ENCODE data around the gene ANKRD16.
A peak's percentile ranks its signal among the peaks of the same experiment; 100 is the strongest.
"Not testable (repeated sequence)": the region's sequence is repeated elsewhere in the genome, so short reads cannot be mapped to it uniquely, and the experiment has no call there.

The ANKRD16 gene

GRCh38 chr10:5846667-5847066, 43.0 kb downstream of the ANKRD16 start:
- DNase-seq; in situ Hi-C loops (cut with MboI; ENCODE audit: low pct_unique_long_range_greater_than_20kb, low sequenced_read_pairs): not testable (repeated sequence)

- no peak for DNase-seq
- in situ Hi-C loops (cut with MboI; ENCODE audit: low pct_unique_long_range_greater_than_20kb, low sequenced_read_pairs) = no loop called here
Observed at GRCh38 chr10:5844345-5845055, 45.2 kb downstream of the ANKRD16 start.

- in situ Hi-C loops (cut with MboI; ENCODE audit: low pct_unique_long_range_greater_than_20kb, low sequenced_read_pairs) = no loop called here
- DNase-seq = no peak
Observed at GRCh38 chr10:5843686-5844344, 45.9 kb downstream of the ANKRD16 start.

- no peak for DNase-seq
- in situ Hi-C loops (cut with MboI; ENCODE audit: low pct_unique_long_range_greater_than_20kb, low sequenced_read_pairs) = no loop called here
Observed at GRCh38 chr10:5841965-5842364, 47.7 kb downstream of the ANKRD16 start.

GRCh38 chr10:5840314-5841307, 49.1 kb downstream of the ANKRD16 start:
- peak; percentile 61 for DNase-seq
- in situ Hi-C loops (cut with MboI; ENCODE audit: low pct_unique_long_range_greater_than_20kb, low sequenced_read_pairs) = no loop called here

GRCh38 chr10:5836181-5836580, 53.5 kb downstream of the ANKRD16 start:
- DNase-seq; in situ Hi-C loops (cut with MboI; ENCODE audit: low pct_unique_long_range_greater_than_20kb, low sequenced_read_pairs): not testable (repeated sequence)

GRCh38 chr10:5835446-5836095, 54.1 kb downstream of the ANKRD16 start:
- in situ Hi-C loops (cut with MboI; ENCODE audit: low pct_unique_long_range_greater_than_20kb, low sequenced_read_pairs) = no loop called here
- no peak for DNase-seq

- DNase-seq = no peak
- in situ Hi-C loops (cut with MboI; ENCODE audit: low pct_unique_long_range_greater_than_20kb, low sequenced_read_pairs) = no loop called here
Observed at GRCh38 chr10:5833814-5834213, 55.9 kb downstream of the ANKRD16 start.

- no peak for DNase-seq
- in situ Hi-C loops (cut with MboI; ENCODE audit: low pct_unique_long_range_greater_than_20kb, low sequenced_read_pairs) = no loop called here
Observed at GRCh38 chr10:5832946-5833345, 56.7 kb downstream of the ANKRD16 start.

GRCh38 chr10:5831446-5831782, 58.3 kb downstream of the ANKRD16 start:
- in situ Hi-C loops (cut with MboI; ENCODE audit: low pct_unique_long_range_greater_than_20kb, low sequenced_read_pairs) = no loop called here
- no peak for DNase-seq

- in situ Hi-C loops (cut with MboI; ENCODE audit: low pct_unique_long_range_greater_than_20kb, low sequenced_read_pairs) = no loop called here
- no peak for DNase-seq
Observed at GRCh38 chr10:5830629-5831445, 58.9 kb downstream of the ANKRD16 start.

- in situ Hi-C loops (cut with MboI; ENCODE audit: low pct_unique_long_range_greater_than_20kb, low sequenced_read_pairs) = no loop called here
- DNase-seq = no peak
Observed at GRCh38 chr10:5829267-5829666, 60.4 kb downstream of the ANKRD16 start.

- in situ Hi-C loops (cut with MboI; ENCODE audit: low pct_unique_long_range_greater_than_20kb, low sequenced_read_pairs) = no loop called here
- DNase-seq = no peak
Observed at GRCh38 chr10:5828725-5829124, 61.0 kb downstream of the ANKRD16 start.

GRCh38 chr10:5827841-5828240, 61.9 kb downstream of the ANKRD16 start:
- DNase-seq = no peak
- in situ Hi-C loops (cut with MboI; ENCODE audit: low pct_unique_long_range_greater_than_20kb, low sequenced_read_pairs) = no loop called here

GRCh38 chr10:5826511-5826910, 63.2 kb downstream of the ANKRD16 start:
- DNase-seq; in situ Hi-C loops (cut with MboI; ENCODE audit: low pct_unique_long_range_greater_than_20kb, low sequenced_read_pairs): not testable (repeated sequence)

GRCh38 chr10:5818894-5819293, 70.8 kb downstream of the ANKRD16 start:
- DNase-seq = no peak
- in situ Hi-C loops (cut with MboI; ENCODE audit: low pct_unique_long_range_greater_than_20kb, low sequenced_read_pairs) = no loop called here

GRCh38 chr10:5818048-5818331, 71.7 kb downstream of the ANKRD16 start:
- in situ Hi-C loops (cut with MboI; ENCODE audit: low pct_unique_long_range_greater_than_20kb, low sequenced_read_pairs) = no loop called here
- DNase-seq = no peak

GRCh38 chr10:5817322-5818047, 72.2 kb downstream of the ANKRD16 start:
- in situ Hi-C loops (cut with MboI; ENCODE audit: low pct_unique_long_range_greater_than_20kb, low sequenced_read_pairs) = no loop called here
- DNase-seq = no peak
